Esophagus squamous epithelium (tissue), 4 donors: ENCODE data around the gene SFRP5.

ENCODE experiments used
- CTCF ChIP-seq, 6 experiments: fragments of 450-650 bp in 4 of 6; fragments of 200-600 bp in 2 of 6; sonication (generic) in 2 of 6; IDR thresholded peaks; one replicate each; pipeline ENCODE4 v1.5.1; 2016 to 2019; ENCODE audit warnings: antibody characterized with exemption in 6 of 6, mild to moderate bottlenecking in 4 of 6, moderate library complexity in 4 of 6
- POLR2A ChIP-seq, 4 donors: fragments of 450-650 bp; IDR thresholded peaks; one replicate each; pipeline ENCODE4 v1.6.1; 2017; ENCODE audit warnings: antibody characterized with exemption in 4 of 4, mild to moderate bottlenecking in 4 of 4, moderate library complexity in 3 of 4

- no peak for TF ChIP-seq POLR2A (IDR thresholded peaks at IDR 0.05)
- TF ChIP-seq CTCF (IDR thresholded peaks at IDR 0.05), result no peak
These were observed 526 bp downstream of the SFRP5 start for GRCh38 chr10:97771055-97771891.
